Liver (tissue), 3 donors: ENCODE data around the gene FAM13A.

Experiments
- EGR1 ChIP-seq, 2 donors: IDR thresholded peaks; 2 replicates each; pipeline ENCODE4 v1.6.1; 2016 to 2018; ENCODE audit warnings: antibody characterized with exemption in 2 of 2, low read depth in 2 of 2
- HNF4A ChIP-seq, 2 donors: conservative IDR thresholded peaks; 2 replicates each; pipeline ENCODE4 v1.6.1; 2016; ENCODE audit warnings: antibody characterized with exemption in 2 of 2, mild to moderate bottlenecking in 2 of 2
- JUND ChIP-seq, 2 donors: IDR thresholded peaks; 2 replicates each; pipeline ENCODE4 v1.6.1; 2016; ENCODE audit warnings: antibody characterized with exemption in 2 of 2
- NR2F2 ChIP-seq: IDR thresholded peaks from 2 replicates; pipeline ENCODE4 v1.6.1; 2016; ENCODE audit warnings: antibody characterized with exemption
- RAD21 ChIP-seq, 2 donors: IDR thresholded peaks; 2 replicates each; pipeline ENCODE4 v1.6.1; 2016; ENCODE audit warnings: antibody characterized with exemption in 2 of 2, mild to moderate bottlenecking in 2 of 2
- SP1 ChIP-seq: IDR thresholded peaks from 2 replicates; pipeline ENCODE4 v1.6.1; 2018; ENCODE audit warnings: antibody characterized with exemption, mild to moderate bottlenecking
- TAF1 ChIP-seq: conservative IDR thresholded peaks from 2 replicates; pipeline ENCODE4 v1.6.1; 2016; ENCODE audit warnings: antibody characterized with exemption, mild to moderate bottlenecking
- YY1 ChIP-seq: IDR thresholded peaks from 2 replicates; pipeline ENCODE4 v1.6.1; 2016; ENCODE audit warnings: antibody characterized with exemption, mild to moderate bottlenecking
- TF ChIP-seq, protein P1 (sequence below): fragments of 150-350 bp; IDR thresholded peaks from 2 replicates; pipeline ENCODE4 v1.5.1; 2017; ENCODE audit warnings: improper control_type of control experiment, low read depth, low read length; ENCODE audit not compliant: missing input control
- TF ChIP-seq, protein P2 (sequence below): IDR thresholded peaks from 2 replicates; pipeline ENCODE4 v1.6.1; 2016; ENCODE audit warnings: antibody characterized with exemption, mild to moderate bottlenecking
- TF ChIP-seq, protein P3 (sequence below): IDR thresholded peaks from 2 replicates; pipeline ENCODE4 v1.6.1; 2016; ENCODE audit warnings: antibody characterized with exemption
- TF ChIP-seq, protein P4 (sequence below): IDR thresholded peaks from 2 replicates; pipeline ENCODE4 v1.6.1; 2016; ENCODE audit warnings: antibody characterized with exemption
- TF ChIP-seq, protein P5 (sequence below): IDR thresholded peaks from 2 replicates; pipeline ENCODE4 v1.6.1; 2016; ENCODE audit warnings: antibody characterized with exemption
- donor health status: healthy.
- donor health status: healthy.

DNA sequence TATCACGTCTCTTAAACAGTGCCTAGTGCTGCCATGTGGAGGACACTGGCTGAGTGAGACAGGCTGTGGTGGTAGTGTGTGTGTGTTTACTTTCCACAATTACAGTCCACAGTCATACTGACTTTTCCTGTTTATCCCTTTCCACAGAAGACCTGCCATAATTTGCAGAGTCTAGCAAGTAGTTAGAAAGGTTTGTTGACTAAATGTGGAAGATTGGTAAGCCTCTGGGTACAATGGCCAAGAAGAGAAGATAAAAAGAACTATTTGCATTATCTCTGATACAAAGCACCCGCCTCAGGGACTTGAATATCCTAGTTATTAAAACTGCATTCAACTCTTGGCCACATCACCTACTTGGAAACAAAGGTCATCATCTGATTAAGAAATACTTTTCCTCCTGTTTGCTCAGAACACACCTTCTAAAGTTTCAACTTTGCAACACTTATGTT is 89.1 kb downstream of the FAM13A start:
- TF ChIP-seq, protein P1, sequence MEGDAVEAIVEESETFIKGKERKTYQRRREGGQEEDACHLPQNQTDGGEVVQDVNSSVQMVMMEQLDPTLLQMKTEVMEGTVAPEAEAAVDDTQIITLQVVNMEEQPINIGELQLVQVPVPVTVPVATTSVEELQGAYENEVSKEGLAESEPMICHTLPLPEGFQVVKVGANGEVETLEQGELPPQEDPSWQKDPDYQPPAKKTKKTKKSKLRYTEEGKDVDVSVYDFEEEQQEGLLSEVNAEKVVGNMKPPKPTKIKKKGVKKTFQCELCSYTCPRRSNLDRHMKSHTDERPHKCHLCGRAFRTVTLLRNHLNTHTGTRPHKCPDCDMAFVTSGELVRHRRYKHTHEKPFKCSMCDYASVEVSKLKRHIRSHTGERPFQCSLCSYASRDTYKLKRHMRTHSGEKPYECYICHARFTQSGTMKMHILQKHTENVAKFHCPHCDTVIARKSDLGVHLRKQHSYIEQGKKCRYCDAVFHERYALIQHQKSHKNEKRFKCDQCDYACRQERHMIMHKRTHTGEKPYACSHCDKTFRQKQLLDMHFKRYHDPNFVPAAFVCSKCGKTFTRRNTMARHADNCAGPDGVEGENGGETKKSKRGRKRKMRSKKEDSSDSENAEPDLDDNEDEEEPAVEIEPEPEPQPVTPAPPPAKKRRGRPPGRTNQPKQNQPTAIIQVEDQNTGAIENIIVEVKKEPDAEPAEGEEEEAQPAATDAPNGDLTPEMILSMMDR = no peak
- TF ChIP-seq RAD21 (IDR thresholded peaks at IDR 0.05) (no peak), JUND (IDR thresholded peaks at IDR 0.05) (no peak), EGR1 (IDR thresholded peaks at IDR 0.05; ENCODE audit: low read depth in 2 of 2) (no peak), SP1 (peak; percentile 25), YY1 (no peak), NR2F2 (no peak), TAF1 (no peak), HNF4A (conservative IDR thresholded peaks at IDR 0.05) (peak; percentile 12 to 48)
- TF ChIP-seq, protein P2, sequence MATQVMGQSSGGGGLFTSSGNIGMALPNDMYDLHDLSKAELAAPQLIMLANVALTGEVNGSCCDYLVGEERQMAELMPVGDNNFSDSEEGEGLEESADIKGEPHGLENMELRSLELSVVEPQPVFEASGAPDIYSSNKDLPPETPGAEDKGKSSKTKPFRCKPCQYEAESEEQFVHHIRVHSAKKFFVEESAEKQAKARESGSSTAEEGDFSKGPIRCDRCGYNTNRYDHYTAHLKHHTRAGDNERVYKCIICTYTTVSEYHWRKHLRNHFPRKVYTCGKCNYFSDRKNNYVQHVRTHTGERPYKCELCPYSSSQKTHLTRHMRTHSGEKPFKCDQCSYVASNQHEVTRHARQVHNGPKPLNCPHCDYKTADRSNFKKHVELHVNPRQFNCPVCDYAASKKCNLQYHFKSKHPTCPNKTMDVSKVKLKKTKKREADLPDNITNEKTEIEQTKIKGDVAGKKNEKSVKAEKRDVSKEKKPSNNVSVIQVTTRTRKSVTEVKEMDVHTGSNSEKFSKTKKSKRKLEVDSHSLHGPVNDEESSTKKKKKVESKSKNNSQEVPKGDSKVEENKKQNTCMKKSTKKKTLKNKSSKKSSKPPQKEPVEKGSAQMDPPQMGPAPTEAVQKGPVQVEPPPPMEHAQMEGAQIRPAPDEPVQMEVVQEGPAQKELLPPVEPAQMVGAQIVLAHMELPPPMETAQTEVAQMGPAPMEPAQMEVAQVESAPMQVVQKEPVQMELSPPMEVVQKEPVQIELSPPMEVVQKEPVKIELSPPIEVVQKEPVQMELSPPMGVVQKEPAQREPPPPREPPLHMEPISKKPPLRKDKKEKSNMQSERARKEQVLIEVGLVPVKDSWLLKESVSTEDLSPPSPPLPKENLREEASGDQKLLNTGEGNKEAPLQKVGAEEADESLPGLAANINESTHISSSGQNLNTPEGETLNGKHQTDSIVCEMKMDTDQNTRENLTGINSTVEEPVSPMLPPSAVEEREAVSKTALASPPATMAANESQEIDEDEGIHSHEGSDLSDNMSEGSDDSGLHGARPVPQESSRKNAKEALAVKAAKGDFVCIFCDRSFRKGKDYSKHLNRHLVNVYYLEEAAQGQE = no peak
- TF ChIP-seq, protein P3, sequence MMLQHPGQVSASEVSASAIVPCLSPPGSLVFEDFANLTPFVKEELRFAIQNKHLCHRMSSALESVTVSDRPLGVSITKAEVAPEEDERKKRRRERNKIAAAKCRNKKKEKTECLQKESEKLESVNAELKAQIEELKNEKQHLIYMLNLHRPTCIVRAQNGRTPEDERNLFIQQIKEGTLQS = no peak
- TF ChIP-seq, protein P4, sequence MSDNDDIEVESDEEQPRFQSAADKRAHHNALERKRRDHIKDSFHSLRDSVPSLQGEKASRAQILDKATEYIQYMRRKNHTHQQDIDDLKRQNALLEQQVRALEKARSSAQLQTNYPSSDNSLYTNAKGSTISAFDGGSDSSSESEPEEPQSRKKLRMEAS = no peak
- TF ChIP-seq, protein P5, sequence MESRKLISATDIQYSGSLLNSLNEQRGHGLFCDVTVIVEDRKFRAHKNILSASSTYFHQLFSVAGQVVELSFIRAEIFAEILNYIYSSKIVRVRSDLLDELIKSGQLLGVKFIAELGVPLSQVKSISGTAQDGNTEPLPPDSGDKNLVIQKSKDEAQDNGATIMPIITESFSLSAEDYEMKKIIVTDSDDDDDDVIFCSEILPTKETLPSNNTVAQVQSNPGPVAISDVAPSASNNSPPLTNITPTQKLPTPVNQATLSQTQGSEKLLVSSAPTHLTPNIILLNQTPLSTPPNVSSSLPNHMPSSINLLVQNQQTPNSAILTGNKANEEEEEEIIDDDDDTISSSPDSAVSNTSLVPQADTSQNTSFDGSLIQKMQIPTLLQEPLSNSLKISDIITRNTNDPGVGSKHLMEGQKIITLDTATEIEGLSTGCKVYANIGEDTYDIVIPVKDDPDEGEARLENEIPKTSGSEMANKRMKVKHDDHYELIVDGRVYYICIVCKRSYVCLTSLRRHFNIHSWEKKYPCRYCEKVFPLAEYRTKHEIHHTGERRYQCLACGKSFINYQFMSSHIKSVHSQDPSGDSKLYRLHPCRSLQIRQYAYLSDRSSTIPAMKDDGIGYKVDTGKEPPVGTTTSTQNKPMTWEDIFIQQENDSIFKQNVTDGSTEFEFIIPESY = no peak
